Fibroblast of pulmonary artery (primary cell): ENCODE measurements around the gene GASK1B.

Experiments used
- DNase-seq: peaks from one replicate; pipeline ENCODE4 v3.0.0-alpha.2; 2010; ENCODE audit warnings: low read depth
- H3K4me3 ChIP-seq: replicated peaks from 2 replicates; pipeline ENCODE4 v1.5.1; 2011; ENCODE audit warnings: low read depth, mild to moderate bottlenecking, control low read depth, low read length, moderate library complexity
- TF ChIP-seq, protein P1 (sequence below): IDR thresholded peaks from 2 replicates; pipeline ENCODE4 v1.5.1; 2011; ENCODE audit warnings: mild to moderate bottlenecking, control low read depth, low read length, inconsistent platforms; ENCODE audit errors: missing control alignments

Gene GASK1B

DNA sequence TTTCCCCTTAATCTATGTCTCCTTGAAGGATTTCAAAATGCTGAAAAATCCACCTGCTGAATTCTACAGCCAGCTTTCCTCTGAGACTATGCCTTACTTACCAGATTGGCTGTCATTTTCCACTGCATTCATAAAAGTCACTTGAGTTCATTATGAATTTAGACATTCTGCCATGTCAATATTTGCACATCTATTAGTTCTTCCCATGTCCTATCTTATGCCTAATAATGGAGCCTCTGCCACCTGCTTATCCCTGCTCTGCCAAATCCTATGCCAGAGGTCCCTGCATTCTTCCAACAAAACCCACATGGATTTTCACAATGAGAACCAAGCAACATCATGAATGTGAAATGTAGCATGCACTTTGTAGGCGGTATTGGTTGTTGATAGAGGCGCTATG, 42.6 kb downstream of the GASK1B start:
- H3K4me3 ChIP-seq: no peak overlapping the region
- no peak for DNase-seq
- TF ChIP-seq, protein P1, sequence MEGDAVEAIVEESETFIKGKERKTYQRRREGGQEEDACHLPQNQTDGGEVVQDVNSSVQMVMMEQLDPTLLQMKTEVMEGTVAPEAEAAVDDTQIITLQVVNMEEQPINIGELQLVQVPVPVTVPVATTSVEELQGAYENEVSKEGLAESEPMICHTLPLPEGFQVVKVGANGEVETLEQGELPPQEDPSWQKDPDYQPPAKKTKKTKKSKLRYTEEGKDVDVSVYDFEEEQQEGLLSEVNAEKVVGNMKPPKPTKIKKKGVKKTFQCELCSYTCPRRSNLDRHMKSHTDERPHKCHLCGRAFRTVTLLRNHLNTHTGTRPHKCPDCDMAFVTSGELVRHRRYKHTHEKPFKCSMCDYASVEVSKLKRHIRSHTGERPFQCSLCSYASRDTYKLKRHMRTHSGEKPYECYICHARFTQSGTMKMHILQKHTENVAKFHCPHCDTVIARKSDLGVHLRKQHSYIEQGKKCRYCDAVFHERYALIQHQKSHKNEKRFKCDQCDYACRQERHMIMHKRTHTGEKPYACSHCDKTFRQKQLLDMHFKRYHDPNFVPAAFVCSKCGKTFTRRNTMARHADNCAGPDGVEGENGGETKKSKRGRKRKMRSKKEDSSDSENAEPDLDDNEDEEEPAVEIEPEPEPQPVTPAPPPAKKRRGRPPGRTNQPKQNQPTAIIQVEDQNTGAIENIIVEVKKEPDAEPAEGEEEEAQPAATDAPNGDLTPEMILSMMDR: no peak

GRCh38 chr4:158129694-158130093, 43.1 kb downstream of the GASK1B start:
- TF ChIP-seq, protein P1: no peak
- no peak for DNase-seq
- no peak overlapping the region for H3K4me3 ChIP-seq

- no peak for DNase-seq
- TF ChIP-seq, protein P1: no peak
These were observed 44.3 kb downstream of the GASK1B start for GRCh38 chr4:158128540-158128939.

GRCh38 chr4:158125310-158125709, 47.5 kb downstream of the GASK1B start:
- DNase-seq: no peak
- no peak overlapping the region for H3K4me3 ChIP-seq
- TF ChIP-seq, protein P1: no peak

More at GRCh38 chr4:158128540-158128939, 44.3 kb downstream of the GASK1B start:
- H3K4me3 ChIP-seq: no peak overlapping the region
